ENCODE data around the gene ARL11. TPM values are rescaled to one million over a fixed set of nuclear protein-coding genes. Genes with fewer than 3 reads are reported as not detected.

Gene ARL11
- total RNA-seq, 1 experiment from 2014 or later: 0.35 TPM

DNA sequence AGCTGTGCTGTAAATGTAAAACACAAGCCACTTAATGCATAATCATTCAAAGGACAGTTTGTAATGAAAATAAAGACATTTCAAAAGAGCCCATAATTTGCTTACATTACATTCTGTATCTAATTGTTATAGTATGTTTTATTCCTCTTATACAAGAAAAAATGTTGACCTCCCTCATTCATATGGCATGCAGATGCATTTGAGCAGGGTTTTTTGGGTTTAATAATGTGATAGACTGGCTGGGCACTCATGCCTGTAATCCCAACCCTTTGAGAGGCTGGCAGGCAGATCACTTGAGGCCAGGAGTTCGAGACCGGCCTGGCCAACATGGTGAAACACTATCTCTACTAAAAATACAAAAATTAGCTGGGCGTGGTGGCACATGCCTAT is 11.6 kb upstream of the ARL11 start:
- ChIA-PET POLR2A (interaction anchor here (0.7 kb wide), 1 partner anchor 1453 kb away, joined by 4 read pairs; no protein-coding TSS in a partner anchor), CTCF (interaction anchor here (0.5 to 1.4 kb wide), 2 partner anchors 10 to 40 kb away, joined by 3 to 4 read pairs; no protein-coding TSS in a partner anchor)
- Mint-ChIP-seq H3K4me3 (no peak overlapping the region), H3K27me3 (ENCODE audit: low read depth) (no peaks in the 10 kb centered on the region), H3K36me3 (no peaks in the 10 kb centered on the region), H3K4me1 (no peaks in the 10 kb centered on the region), H3K9me3 (no peaks in the 10 kb centered on the region), H3K27ac (no peak overlapping the region)
- TF ChIP-seq, protein P1, sequence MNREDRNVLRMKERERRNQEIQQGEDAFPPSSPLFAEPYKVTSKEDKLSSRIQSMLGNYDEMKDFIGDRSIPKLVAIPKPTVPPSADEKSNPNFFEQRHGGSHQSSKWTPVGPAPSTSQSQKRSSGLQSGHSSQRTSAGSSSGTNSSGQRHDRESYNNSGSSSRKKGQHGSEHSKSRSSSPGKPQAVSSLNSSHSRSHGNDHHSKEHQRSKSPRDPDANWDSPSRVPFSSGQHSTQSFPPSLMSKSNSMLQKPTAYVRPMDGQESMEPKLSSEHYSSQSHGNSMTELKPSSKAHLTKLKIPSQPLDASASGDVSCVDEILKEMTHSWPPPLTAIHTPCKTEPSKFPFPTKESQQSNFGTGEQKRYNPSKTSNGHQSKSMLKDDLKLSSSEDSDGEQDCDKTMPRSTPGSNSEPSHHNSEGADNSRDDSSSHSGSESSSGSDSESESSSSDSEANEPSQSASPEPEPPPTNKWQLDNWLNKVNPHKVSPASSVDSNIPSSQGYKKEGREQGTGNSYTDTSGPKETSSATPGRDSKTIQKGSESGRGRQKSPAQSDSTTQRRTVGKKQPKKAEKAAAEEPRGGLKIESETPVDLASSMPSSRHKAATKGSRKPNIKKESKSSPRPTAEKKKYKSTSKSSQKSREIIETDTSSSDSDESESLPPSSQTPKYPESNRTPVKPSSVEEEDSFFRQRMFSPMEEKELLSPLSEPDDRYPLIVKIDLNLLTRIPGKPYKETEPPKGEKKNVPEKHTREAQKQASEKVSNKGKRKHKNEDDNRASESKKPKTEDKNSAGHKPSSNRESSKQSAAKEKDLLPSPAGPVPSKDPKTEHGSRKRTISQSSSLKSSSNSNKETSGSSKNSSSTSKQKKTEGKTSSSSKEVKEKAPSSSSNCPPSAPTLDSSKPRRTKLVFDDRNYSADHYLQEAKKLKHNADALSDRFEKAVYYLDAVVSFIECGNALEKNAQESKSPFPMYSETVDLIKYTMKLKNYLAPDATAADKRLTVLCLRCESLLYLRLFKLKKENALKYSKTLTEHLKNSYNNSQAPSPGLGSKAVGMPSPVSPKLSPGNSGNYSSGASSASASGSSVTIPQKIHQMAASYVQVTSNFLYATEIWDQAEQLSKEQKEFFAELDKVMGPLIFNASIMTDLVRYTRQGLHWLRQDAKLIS (CRISPR knock-in tag; IDR thresholded peaks at IDR 0.05; ENCODE audit: borderline replicate concordance): no peak
- TF ChIP-seq, protein P2, sequence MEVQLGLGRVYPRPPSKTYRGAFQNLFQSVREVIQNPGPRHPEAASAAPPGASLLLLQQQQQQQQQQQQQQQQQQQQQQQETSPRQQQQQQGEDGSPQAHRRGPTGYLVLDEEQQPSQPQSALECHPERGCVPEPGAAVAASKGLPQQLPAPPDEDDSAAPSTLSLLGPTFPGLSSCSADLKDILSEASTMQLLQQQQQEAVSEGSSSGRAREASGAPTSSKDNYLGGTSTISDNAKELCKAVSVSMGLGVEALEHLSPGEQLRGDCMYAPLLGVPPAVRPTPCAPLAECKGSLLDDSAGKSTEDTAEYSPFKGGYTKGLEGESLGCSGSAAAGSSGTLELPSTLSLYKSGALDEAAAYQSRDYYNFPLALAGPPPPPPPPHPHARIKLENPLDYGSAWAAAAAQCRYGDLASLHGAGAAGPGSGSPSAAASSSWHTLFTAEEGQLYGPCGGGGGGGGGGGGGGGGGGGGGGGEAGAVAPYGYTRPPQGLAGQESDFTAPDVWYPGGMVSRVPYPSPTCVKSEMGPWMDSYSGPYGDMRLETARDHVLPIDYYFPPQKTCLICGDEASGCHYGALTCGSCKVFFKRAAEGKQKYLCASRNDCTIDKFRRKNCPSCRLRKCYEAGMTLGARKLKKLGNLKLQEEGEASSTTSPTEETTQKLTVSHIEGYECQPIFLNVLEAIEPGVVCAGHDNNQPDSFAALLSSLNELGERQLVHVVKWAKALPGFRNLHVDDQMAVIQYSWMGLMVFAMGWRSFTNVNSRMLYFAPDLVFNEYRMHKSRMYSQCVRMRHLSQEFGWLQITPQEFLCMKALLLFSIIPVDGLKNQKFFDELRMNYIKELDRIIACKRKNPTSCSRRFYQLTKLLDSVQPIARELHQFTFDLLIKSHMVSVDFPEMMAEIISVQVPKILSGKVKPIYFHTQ (CRISPR knock-in tag; IDR thresholded peaks at IDR 0.05): no peak
- TF ChIP-seq, protein P3, sequence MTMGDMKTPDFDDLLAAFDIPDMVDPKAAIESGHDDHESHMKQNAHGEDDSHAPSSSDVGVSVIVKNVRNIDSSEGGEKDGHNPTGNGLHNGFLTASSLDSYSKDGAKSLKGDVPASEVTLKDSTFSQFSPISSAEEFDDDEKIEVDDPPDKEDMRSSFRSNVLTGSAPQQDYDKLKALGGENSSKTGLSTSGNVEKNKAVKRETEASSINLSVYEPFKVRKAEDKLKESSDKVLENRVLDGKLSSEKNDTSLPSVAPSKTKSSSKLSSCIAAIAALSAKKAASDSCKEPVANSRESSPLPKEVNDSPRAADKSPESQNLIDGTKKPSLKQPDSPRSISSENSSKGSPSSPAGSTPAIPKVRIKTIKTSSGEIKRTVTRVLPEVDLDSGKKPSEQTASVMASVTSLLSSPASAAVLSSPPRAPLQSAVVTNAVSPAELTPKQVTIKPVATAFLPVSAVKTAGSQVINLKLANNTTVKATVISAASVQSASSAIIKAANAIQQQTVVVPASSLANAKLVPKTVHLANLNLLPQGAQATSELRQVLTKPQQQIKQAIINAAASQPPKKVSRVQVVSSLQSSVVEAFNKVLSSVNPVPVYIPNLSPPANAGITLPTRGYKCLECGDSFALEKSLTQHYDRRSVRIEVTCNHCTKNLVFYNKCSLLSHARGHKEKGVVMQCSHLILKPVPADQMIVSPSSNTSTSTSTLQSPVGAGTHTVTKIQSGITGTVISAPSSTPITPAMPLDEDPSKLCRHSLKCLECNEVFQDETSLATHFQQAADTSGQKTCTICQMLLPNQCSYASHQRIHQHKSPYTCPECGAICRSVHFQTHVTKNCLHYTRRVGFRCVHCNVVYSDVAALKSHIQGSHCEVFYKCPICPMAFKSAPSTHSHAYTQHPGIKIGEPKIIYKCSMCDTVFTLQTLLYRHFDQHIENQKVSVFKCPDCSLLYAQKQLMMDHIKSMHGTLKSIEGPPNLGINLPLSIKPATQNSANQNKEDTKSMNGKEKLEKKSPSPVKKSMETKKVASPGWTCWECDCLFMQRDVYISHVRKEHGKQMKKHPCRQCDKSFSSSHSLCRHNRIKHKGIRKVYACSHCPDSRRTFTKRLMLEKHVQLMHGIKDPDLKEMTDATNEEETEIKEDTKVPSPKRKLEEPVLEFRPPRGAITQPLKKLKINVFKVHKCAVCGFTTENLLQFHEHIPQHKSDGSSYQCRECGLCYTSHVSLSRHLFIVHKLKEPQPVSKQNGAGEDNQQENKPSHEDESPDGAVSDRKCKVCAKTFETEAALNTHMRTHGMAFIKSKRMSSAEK (CRISPR knock-in tag; IDR thresholded peaks at IDR 0.05; ENCODE audit: borderline replicate concordance): no peak
- ATAC-seq: no peak
- no peak for DNase-seq (ENCODE audit: low spot score)

DNA sequence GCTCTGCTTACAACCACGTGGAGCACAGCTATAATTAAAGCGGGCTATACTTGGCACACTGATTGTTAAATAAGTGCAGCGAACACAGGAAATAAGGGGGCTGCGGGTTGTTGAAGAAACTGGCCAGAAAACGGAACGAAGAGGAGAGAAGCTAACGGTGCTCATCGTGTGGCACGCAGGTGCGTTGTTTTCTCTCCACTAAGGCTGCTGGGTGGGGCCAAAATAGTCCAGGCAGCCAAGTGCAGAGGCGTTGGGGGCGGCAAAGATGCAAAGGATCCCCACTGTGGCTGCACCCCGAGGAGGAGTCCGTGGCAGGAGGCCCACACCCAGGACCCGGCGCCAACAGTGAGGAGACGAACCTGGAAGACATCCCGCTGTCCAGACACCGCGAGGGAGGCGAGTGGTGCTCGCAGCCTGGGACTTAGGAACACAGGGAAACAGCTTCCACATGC is 8.1 kb upstream of the ARL11 start:
- Mint-ChIP-seq H3K27ac (no peak overlapping the region), H3K9me3 (no peaks in the 10 kb centered on the region), H3K36me3 (no peaks in the 10 kb centered on the region), H3K27me3 (ENCODE audit: low read depth) (no peaks in the 10 kb centered on the region), H3K4me3 (no peak overlapping the region), H3K4me1 (no peaks in the 10 kb centered on the region)
- ChIA-PET POLR2A (no interaction called here), CTCF (interaction anchor here (1.5 kb wide), 1 partner anchor 13 kb away, joined by 4 read pairs; no protein-coding TSS in a partner anchor)
- no peak for ATAC-seq
- no peak for DNase-seq (ENCODE audit: low spot score)
- TF ChIP-seq ESRRA (CRISPR knock-in tag; IDR thresholded peaks at IDR 0.05; ENCODE audit: borderline replicate concordance): no peak
- TF ChIP-seq MYBL2 (CRISPR knock-in tag; IDR thresholded peaks at IDR 0.05): no peak
- no peak for TF ChIP-seq ZBTB21 (CRISPR knock-in tag; IDR thresholded peaks at IDR 0.05; ENCODE audit: borderline replicate concordance)
- TF ChIP-seq FOXP1 (CRISPR knock-in tag; IDR thresholded peaks at IDR 0.05; ENCODE audit: borderline replicate concordance): no peak
- TF ChIP-seq SP1 (CRISPR knock-in tag; conservative IDR thresholded peaks at IDR 0.05): no peak
- TF ChIP-seq, protein P4, sequence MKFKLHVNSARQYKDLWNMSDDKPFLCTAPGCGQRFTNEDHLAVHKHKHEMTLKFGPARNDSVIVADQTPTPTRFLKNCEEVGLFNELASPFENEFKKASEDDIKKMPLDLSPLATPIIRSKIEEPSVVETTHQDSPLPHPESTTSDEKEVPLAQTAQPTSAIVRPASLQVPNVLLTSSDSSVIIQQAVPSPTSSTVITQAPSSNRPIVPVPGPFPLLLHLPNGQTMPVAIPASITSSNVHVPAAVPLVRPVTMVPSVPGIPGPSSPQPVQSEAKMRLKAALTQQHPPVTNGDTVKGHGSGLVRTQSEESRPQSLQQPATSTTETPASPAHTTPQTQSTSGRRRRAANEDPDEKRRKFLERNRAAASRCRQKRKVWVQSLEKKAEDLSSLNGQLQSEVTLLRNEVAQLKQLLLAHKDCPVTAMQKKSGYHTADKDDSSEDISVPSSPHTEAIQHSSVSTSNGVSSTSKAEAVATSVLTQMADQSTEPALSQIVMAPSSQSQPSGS (CRISPR knock-in tag; IDR thresholded peaks at IDR 0.05; ENCODE audit: borderline replicate concordance, low read depth): no peak
- TF ChIP-seq, protein P5, sequence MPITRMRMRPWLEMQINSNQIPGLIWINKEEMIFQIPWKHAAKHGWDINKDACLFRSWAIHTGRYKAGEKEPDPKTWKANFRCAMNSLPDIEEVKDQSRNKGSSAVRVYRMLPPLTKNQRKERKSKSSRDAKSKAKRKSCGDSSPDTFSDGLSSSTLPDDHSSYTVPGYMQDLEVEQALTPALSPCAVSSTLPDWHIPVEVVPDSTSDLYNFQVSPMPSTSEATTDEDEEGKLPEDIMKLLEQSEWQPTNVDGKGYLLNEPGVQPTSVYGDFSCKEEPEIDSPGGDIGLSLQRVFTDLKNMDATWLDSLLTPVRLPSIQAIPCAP (CRISPR knock-in tag; IDR thresholded peaks at IDR 0.05): no peak
- no peak for TF ChIP-seq CBFB (CRISPR knock-in tag; IDR thresholded peaks at IDR 0.05; ENCODE audit: low read depth)
- TF ChIP-seq NFATC4 (CRISPR knock-in tag; IDR thresholded peaks at IDR 0.05): no peak
- TF ChIP-seq, protein P6, sequence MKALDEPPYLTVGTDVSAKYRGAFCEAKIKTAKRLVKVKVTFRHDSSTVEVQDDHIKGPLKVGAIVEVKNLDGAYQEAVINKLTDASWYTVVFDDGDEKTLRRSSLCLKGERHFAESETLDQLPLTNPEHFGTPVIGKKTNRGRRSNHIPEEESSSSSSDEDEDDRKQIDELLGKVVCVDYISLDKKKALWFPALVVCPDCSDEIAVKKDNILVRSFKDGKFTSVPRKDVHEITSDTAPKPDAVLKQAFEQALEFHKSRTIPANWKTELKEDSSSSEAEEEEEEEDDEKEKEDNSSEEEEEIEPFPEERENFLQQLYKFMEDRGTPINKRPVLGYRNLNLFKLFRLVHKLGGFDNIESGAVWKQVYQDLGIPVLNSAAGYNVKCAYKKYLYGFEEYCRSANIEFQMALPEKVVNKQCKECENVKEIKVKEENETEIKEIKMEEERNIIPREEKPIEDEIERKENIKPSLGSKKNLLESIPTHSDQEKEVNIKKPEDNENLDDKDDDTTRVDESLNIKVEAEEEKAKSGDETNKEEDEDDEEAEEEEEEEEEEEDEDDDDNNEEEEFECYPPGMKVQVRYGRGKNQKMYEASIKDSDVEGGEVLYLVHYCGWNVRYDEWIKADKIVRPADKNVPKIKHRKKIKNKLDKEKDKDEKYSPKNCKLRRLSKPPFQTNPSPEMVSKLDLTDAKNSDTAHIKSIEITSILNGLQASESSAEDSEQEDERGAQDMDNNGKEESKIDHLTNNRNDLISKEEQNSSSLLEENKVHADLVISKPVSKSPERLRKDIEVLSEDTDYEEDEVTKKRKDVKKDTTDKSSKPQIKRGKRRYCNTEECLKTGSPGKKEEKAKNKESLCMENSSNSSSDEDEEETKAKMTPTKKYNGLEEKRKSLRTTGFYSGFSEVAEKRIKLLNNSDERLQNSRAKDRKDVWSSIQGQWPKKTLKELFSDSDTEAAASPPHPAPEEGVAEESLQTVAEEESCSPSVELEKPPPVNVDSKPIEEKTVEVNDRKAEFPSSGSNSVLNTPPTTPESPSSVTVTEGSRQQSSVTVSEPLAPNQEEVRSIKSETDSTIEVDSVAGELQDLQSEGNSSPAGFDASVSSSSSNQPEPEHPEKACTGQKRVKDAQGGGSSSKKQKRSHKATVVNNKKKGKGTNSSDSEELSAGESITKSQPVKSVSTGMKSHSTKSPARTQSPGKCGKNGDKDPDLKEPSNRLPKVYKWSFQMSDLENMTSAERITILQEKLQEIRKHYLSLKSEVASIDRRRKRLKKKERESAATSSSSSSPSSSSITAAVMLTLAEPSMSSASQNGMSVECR (CRISPR knock-in tag; IDR thresholded peaks at IDR 0.05; ENCODE audit: borderline replicate concordance): no peak
- no peak for TF ChIP-seq GTF2I (CRISPR knock-in tag; conservative IDR thresholded peaks at IDR 0.05)
- TF ChIP-seq ZNF219 (CRISPR knock-in tag; IDR thresholded peaks at IDR 0.05; ENCODE audit: borderline replicate concordance): no peak

All from WTC11 (cell line).